ENCODE results near the gene PIP4K2A. TPM values are rescaled to one million over a fixed set of nuclear protein-coding genes. Genes with fewer than 3 reads are reported as not detected.

PIP4K2A gene
- total and polyA plus RNA-seq, 5 donors = 10.1 to 31.7 (median 22.6) TPM

GRCh38 chr10:22708772-22709171 lies 5.6 kb downstream of the PIP4K2A start:
- Histone ChIP-seq H3K4me1 (ENCODE audit: control insufficient read depth, insufficient read depth, low read length) (peaks cover 4% of the 10 kb centered on the region), H3K4me3 (ENCODE audit: low read length) (no peak overlapping the region), H3K9me3 (ENCODE audit: control insufficient read depth, low read length) (no peaks in the 10 kb centered on the region), H3K27me3 (ENCODE audit: control insufficient read depth, insufficient read depth) (no peaks in the 10 kb centered on the region), H3K27ac (ENCODE audit: low read length) (no peak overlapping the region)
- 89% methylated on average over 1 of the region's 1 CpG for WGBS
- no peak for DNase-seq
- ATAC-seq = no peak
- intact Hi-C loops (cut with DNase I) = no loop called here

- no peak overlapping the region for H3K27ac ChIP-seq (ENCODE audit: low read length)
- ATAC-seq = no peak
- no peak for DNase-seq
- no peaks in the 10 kb centered on the region for H3K27me3 ChIP-seq (ENCODE audit: control insufficient read depth, insufficient read depth)
- intact Hi-C loops (cut with DNase I) = no loop called here
- WGBS = 97% methylated on average over 5 of the region's 5 CpGs
- H3K4me3 ChIP-seq (ENCODE audit: low read length) = no peak overlapping the region
- no peaks in the 10 kb centered on the region for H3K9me3 ChIP-seq (ENCODE audit: control insufficient read depth, low read length)
- peaks cover 4% of the 10 kb centered on the region for H3K4me1 ChIP-seq (ENCODE audit: control insufficient read depth, insufficient read depth, low read length)
Measured at GRCh38 chr10:22705527-22705926, 8.9 kb downstream of the PIP4K2A start.

- intact Hi-C loops (cut with DNase I) = no loop called here
- H3K4me1 ChIP-seq (ENCODE audit: control insufficient read depth, insufficient read depth, low read length) = peaks cover 7% of the 10 kb centered on the region
- no peaks in the 10 kb centered on the region for H3K27me3 ChIP-seq (ENCODE audit: control insufficient read depth, insufficient read depth)
- WGBS = 82% methylated on average over 5 of the region's 5 CpGs
- ATAC-seq (no peak), DNase-seq (no peak)
- H3K27ac ChIP-seq (ENCODE audit: low read length) = no peak overlapping the region
- H3K9me3 ChIP-seq (ENCODE audit: control insufficient read depth, low read length) = no peaks in the 10 kb centered on the region
- no peak overlapping the region for H3K4me3 ChIP-seq (ENCODE audit: low read length)
Measured at GRCh38 chr10:22704942-22705341, 9.4 kb downstream of the PIP4K2A start.

DNA sequence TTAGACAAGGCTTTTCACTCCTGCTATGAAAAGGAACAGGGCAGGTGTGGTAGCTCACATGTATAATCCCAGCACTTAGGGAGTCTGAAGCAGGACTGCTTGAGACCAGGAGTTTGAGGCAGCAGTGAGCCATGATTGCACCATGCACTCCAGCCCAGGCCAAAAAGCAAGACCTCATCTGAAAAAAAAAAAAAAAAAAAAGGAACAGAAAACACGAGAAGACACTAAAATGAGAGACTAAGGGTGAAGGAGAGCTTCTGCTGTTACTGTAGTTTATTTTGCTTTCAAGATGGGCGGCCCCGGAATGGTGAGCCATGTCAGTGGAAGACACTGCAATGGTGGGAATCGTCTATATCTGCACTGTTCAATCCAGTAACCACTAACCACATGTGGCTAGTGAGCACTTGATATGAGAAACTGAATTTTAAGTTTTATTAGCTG lies 9.9 kb downstream of the PIP4K2A start:
- ATAC-seq (peak; percentile 40 to 46), DNase-seq (no peak)
- no peak overlapping the region for H3K4me3 ChIP-seq (ENCODE audit: low read length)
- no peaks in the 10 kb centered on the region for H3K27me3 ChIP-seq (ENCODE audit: control insufficient read depth, insufficient read depth)
- H3K9me3 ChIP-seq (ENCODE audit: control insufficient read depth, low read length) = no peaks in the 10 kb centered on the region
- intact Hi-C loops (cut with DNase I) = no loop called here
- peaks cover 7% of the 10 kb centered on the region for H3K4me1 ChIP-seq (ENCODE audit: control insufficient read depth, insufficient read depth, low read length)
- WGBS = 79% methylated on average over 4 of the region's 4 CpGs
- H3K27ac ChIP-seq (ENCODE audit: low read length) = no peak overlapping the region

- peaks cover 5% of the 10 kb centered on the region for H3K4me1 ChIP-seq (ENCODE audit: control insufficient read depth, insufficient read depth, low read length)
- whole genome bisulfite sequencing = 71% methylated on average over 4 of the region's 4 CpGs
- no peaks in the 10 kb centered on the region for H3K27me3 ChIP-seq (ENCODE audit: control insufficient read depth, insufficient read depth)
- no peak overlapping the region for H3K27ac ChIP-seq (ENCODE audit: low read length)
- no peak overlapping the region for H3K4me3 ChIP-seq (ENCODE audit: low read length)
- no peaks in the 10 kb centered on the region for H3K9me3 ChIP-seq (ENCODE audit: control insufficient read depth, low read length)
- ATAC-seq = peak in 1 of 2 donors; percentile 68
- DNase-seq = peak in 2 of 3 donors; percentile 50 to 72
- intact Hi-C loops (cut with DNase I) = no loop called here
Measured at GRCh38 chr10:22702348-22702747, 12.0 kb downstream of the PIP4K2A start.

- intact Hi-C loops (cut with DNase I) = no loop called here
- DNase-seq (no peak), ATAC-seq (no peak)
- 90% methylated on average over 4 of the region's 4 CpGs for WGBS
- Histone ChIP-seq H3K4me3 (ENCODE audit: low read length) (no peak overlapping the region), H3K27ac (ENCODE audit: low read length) (no peak overlapping the region), H3K9me3 (ENCODE audit: control insufficient read depth, low read length) (no peaks in the 10 kb centered on the region), H3K27me3 (ENCODE audit: control insufficient read depth, insufficient read depth) (no peaks in the 10 kb centered on the region), H3K4me1 (ENCODE audit: control insufficient read depth, insufficient read depth, low read length) (peaks cover 7% of the 10 kb centered on the region)
Measured at GRCh38 chr10:22701132-22701826, 13.1 kb downstream of the PIP4K2A start.

- 93% methylated on average over 5 of the region's 5 CpGs for WGBS
- Histone ChIP-seq H3K9me3 (ENCODE audit: control insufficient read depth, low read length) (no peaks in the 10 kb centered on the region), H3K27me3 (ENCODE audit: control insufficient read depth, insufficient read depth) (no peaks in the 10 kb centered on the region), H3K4me3 (ENCODE audit: low read length) (no peak overlapping the region), H3K4me1 (ENCODE audit: control insufficient read depth, insufficient read depth, low read length) (peaks cover 5% of the 10 kb centered on the region), H3K27ac (ENCODE audit: low read length) (no peak overlapping the region)
- DNase-seq (no peak), ATAC-seq (no peak)
- intact Hi-C loops (cut with DNase I) = no loop called here
Measured at GRCh38 chr10:22700489-22700888, 13.9 kb downstream of the PIP4K2A start.

DNA sequence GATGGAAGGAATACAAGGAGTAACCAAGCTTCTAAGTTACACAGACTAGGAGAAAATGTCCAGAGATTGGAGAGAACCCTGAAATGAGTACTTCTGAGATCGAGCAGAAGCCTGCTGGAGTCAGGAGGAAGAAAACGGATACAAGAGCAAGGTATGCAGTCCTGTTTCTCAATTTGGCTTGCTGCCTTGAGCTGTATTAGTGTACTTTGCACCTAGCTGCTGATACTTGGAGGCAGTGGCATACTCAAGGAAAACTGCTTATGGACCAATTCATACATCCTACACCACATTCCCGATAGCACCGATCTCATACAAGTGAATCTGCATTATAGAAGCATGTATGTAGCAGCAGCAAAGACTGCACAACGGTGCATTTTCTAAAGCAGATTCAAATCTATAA lies 14.4 kb downstream of the PIP4K2A start:
- H3K27me3 ChIP-seq (ENCODE audit: control insufficient read depth, insufficient read depth) = no peaks in the 10 kb centered on the region
- no peak overlapping the region for H3K4me3 ChIP-seq (ENCODE audit: low read length)
- H3K9me3 ChIP-seq (ENCODE audit: control insufficient read depth, low read length) = no peaks in the 10 kb centered on the region
- no peak for DNase-seq
- WGBS = 92% methylated on average over 5 of the region's 5 CpGs
- H3K27ac ChIP-seq (ENCODE audit: low read length) = no peak overlapping the region
- intact Hi-C loops (cut with DNase I) = no loop called here
- H3K4me1 ChIP-seq (ENCODE audit: control insufficient read depth, insufficient read depth, low read length) = peaks cover 5% of the 10 kb centered on the region
- ATAC-seq = no peak

DNA sequence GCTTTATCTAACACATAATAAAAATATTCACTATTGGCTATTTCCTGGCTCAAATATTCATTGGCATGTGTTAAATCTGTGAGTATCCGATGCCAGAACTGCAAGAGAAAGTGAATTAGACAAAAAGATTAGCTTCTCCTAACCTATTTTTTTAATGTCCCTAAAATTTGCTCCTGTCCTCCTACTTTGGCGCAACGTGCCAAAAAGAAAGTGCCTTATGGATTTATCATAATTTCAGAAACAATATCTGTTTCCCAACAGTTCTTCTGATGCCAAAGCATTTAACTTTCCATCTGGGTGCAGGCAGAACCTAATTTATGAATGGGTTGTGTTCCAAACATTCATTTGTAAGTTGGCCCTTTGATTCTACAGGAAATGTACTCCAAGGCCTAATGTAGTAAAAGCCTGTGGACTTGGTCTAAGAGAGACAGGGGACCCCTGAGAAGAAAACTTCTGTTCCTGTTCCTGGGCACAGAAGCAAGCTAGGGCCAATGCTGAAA lies 15.4 kb downstream of the PIP4K2A start:
- intact Hi-C loops (cut with DNase I) = no loop called here
- H3K4me3 ChIP-seq (ENCODE audit: low read length) = no peak overlapping the region
- no peaks in the 10 kb centered on the region for H3K27me3 ChIP-seq (ENCODE audit: control insufficient read depth, insufficient read depth)
- 56% methylated on average over 3 of the region's 3 CpGs for WGBS
- H3K4me1 ChIP-seq (ENCODE audit: control insufficient read depth, insufficient read depth, low read length) = peaks cover 6% of the 10 kb centered on the region
- DNase-seq (no peak), ATAC-seq (no peak)
- H3K9me3 ChIP-seq (ENCODE audit: control insufficient read depth, low read length) = no peaks in the 10 kb centered on the region
- no peak overlapping the region for H3K27ac ChIP-seq (ENCODE audit: low read length)

GRCh38 chr10:22697800-22698199 lies 16.6 kb downstream of the PIP4K2A start:
- Histone ChIP-seq H3K9me3 (ENCODE audit: control insufficient read depth, low read length) (no peaks in the 10 kb centered on the region), H3K4me3 (ENCODE audit: low read length) (no peak overlapping the region), H3K27ac (ENCODE audit: low read length) (no peak overlapping the region), H3K27me3 (ENCODE audit: control insufficient read depth, insufficient read depth) (no peaks in the 10 kb centered on the region), H3K4me1 (ENCODE audit: control insufficient read depth, insufficient read depth, low read length) (peaks cover 8% of the 10 kb centered on the region)
- DNase-seq = no peak
- WGBS = 87% methylated on average over 10 of the region's 10 CpGs
- intact Hi-C loops (cut with DNase I) = no loop called here
- ATAC-seq = no peak

DNA sequence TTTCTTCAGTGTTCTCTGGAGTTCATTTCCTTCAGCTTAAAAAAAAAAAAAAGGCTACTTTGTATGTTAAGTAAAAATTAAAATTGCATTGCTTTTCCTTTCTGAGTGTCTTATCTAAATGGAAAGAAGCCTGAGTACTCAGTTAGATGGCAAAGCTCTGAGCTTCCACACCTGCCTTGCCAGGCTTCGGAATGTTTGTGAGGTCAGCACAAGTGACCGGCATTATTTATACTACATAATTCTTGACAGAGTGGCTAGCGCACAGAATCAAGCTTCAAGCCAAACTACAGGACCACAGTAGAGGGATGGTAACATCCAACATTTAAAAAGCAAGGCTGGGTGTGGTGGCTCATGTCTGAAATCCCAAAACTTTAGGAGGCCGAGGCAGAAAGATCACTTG lies 17.3 kb downstream of the PIP4K2A start:
- Histone ChIP-seq H3K27ac (ENCODE audit: low read length) (peak overlapping the region; percentile 34), H3K4me3 (ENCODE audit: low read length) (no peak overlapping the region), H3K4me1 (ENCODE audit: control insufficient read depth, insufficient read depth, low read length) (peaks cover 8% of the 10 kb centered on the region), H3K9me3 (ENCODE audit: control insufficient read depth, low read length) (no peaks in the 10 kb centered on the region), H3K27me3 (ENCODE audit: control insufficient read depth, insufficient read depth) (no peaks in the 10 kb centered on the region)
- 66% methylated on average over 4 of the region's 4 CpGs for WGBS
- intact Hi-C loops (cut with DNase I) = no loop called here
- ATAC-seq (peak in 1 of 2 donors; percentile 64), DNase-seq (no peak)

All from right cardiac atrium (tissue), 5 donors.